Measurements from ENCODE around the gene SLC22A5.

GRCh38 chr5:132438917-132439316 lies 69.4 kb downstream of the SLC22A5 start:
- TF ChIP-seq, protein P1, sequence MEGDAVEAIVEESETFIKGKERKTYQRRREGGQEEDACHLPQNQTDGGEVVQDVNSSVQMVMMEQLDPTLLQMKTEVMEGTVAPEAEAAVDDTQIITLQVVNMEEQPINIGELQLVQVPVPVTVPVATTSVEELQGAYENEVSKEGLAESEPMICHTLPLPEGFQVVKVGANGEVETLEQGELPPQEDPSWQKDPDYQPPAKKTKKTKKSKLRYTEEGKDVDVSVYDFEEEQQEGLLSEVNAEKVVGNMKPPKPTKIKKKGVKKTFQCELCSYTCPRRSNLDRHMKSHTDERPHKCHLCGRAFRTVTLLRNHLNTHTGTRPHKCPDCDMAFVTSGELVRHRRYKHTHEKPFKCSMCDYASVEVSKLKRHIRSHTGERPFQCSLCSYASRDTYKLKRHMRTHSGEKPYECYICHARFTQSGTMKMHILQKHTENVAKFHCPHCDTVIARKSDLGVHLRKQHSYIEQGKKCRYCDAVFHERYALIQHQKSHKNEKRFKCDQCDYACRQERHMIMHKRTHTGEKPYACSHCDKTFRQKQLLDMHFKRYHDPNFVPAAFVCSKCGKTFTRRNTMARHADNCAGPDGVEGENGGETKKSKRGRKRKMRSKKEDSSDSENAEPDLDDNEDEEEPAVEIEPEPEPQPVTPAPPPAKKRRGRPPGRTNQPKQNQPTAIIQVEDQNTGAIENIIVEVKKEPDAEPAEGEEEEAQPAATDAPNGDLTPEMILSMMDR (IDR thresholded peaks at IDR 0.05; ENCODE audit: extremely low read depth in 1 of 2, insufficient read depth in 1 of 2, low read depth in 1 of 2, low read length in 2 of 2), result no peak
- TF ChIP-seq POLR2AphosphoS5 (IDR thresholded peaks at IDR 0.05; ENCODE audit: insufficient read depth, low read depth, low read length) (no peak), EZH2 (IDR thresholded peaks at IDR 0.05; ENCODE audit: borderline replicate concordance, low read depth, low read length, severe bottlenecking) (no peak), GATA2 (IDR thresholded peaks at IDR 0.05; ENCODE audit: insufficient read depth, insufficient read length, low read depth, low read length) (no peak), FOS (IDR thresholded peaks at IDR 0.05; ENCODE audit: borderline replicate concordance, insufficient read depth, low read length) (no peak), POLR2A (IDR thresholded peaks at IDR 0.05; ENCODE audit: low read depth, low read length) (no peak), MYC (IDR thresholded peaks at IDR 0.05; ENCODE audit: low read depth, low read length) (no peak), MAX (IDR thresholded peaks at IDR 0.05; ENCODE audit: insufficient read depth, insufficient read length) (no peak)
